Activated CD4-positive, alpha-beta T cell treated with anti-CD3 and anti-CD28 coated beads for 48 hours (primary cell): ENCODE measurements around the gene STK16.

Experiments
- DNase-seq: peaks from one replicate; pipeline ENCODE4 v3.0.0-alpha.2; 2020

The STK16 gene

DNA sequence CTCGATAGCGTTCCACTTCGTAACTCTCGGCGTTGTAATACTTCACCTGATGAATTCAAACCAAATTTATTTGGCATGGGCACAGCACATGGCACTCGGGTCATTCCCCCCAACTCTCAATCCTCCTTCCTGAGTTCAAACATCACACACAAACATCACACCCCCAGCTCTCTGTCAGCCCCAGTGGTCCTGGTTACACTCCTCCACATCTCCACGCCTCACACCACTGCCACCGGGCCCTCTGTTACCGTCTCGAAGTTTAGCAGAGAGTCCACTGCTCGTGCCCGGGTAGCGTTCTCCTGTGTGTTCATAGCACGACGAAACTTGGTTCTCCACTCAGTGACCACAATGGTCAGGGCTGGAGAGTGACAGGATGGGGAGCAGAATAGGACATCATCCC lies 31.1 kb upstream of the STK16 start:
- no peak for DNase-seq

DNA sequence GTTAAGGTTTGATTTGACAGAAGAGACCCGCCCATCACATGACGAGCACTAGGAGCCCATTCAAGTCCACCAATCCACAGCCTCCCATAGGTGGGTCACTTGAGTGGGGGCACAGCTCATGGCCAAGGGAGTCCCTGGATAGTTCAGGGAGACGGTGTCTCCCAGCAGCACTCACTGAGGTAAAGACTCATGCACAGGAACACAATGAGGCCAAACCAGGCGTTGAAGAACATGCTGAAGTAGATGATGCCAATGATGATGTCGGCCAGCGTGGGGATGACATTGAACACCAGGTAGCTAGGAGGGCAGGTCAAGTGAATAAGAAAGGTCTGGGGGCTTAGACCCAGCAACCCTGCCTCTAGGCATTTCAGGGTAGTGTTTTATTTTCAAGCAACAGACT lies 30.5 kb upstream of the STK16 start:
- no peak for DNase-seq

DNA sequence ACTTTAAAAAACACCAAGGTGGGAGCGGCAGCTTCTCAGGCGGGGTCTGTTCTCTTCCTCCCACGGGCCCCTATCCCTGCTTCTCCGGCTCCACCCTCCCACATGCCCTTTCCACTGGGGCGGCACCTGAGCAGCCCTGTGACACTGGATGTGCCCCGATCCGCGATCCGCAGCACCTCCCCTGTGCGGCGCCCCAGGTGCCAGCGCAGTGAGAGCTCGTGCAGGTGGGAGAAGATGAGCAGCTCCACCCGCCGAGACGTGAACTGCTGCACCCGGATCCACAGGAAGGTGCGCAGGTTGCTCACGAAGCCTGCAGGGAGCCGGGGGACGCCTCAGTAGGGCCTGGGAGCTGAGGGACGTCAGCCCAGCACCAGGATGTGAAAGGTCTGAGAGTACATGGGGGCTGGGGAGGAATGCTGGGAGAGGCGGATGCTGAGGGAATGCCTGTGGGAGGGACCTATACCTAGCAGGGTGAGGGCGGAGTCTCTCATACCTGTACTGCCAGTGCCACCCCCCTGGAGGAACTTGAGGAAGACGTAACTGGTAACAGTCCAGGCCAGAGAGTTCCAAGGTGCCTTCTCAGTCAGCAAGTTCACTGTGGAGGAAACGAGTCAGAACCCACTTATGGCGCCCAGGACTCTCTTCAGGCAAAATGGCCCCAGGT lies 29.3 kb upstream of the STK16 start:
- DNase-seq, result no peak

DNA sequence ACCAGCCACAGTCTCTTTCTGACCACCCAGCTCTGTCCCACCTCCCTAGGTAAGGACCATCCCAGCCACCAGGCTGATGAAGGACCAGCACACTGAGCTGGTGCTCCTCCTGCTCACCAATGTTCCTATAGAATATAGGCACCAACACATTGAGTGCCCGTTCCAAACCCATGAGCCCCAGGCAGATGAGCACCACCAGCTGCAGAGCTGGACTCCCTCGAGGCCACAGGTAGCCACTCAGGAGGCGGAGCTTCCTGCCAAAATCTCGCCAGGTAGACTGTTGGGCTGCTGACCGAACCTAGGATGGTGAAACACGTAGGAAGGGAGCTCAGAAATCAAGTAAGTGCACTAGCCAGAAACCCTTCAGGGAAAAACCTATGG lies 28.8 kb upstream of the STK16 start:
- no peak for DNase-seq

DNA sequence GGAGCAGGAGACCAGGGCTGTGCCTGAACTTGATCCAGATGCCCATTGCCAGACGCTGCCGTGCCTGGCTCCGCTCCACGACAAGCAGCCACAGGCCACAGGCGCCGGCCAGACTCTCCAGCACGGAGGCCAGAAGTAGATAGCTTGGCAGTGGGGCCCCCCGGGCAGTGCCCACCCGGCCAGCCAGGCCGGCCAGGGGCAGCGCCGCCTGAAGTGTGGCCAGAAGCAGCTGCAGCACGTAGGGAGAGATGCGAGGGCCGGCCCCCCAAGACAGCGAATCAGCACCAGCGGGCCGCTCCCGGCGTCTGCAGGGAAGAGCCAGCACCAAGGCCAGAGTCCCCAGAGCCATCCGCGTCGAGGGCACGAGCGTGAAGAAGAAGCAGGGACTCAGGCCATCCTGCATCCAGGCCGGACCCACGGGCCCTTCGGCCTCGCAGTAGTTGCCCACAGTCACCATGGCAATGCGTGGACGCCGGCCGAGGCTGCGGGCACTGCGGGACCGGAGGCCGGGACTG lies 27.0 kb upstream of the STK16 start:
- peak; percentile 42 for DNase-seq

DNA sequence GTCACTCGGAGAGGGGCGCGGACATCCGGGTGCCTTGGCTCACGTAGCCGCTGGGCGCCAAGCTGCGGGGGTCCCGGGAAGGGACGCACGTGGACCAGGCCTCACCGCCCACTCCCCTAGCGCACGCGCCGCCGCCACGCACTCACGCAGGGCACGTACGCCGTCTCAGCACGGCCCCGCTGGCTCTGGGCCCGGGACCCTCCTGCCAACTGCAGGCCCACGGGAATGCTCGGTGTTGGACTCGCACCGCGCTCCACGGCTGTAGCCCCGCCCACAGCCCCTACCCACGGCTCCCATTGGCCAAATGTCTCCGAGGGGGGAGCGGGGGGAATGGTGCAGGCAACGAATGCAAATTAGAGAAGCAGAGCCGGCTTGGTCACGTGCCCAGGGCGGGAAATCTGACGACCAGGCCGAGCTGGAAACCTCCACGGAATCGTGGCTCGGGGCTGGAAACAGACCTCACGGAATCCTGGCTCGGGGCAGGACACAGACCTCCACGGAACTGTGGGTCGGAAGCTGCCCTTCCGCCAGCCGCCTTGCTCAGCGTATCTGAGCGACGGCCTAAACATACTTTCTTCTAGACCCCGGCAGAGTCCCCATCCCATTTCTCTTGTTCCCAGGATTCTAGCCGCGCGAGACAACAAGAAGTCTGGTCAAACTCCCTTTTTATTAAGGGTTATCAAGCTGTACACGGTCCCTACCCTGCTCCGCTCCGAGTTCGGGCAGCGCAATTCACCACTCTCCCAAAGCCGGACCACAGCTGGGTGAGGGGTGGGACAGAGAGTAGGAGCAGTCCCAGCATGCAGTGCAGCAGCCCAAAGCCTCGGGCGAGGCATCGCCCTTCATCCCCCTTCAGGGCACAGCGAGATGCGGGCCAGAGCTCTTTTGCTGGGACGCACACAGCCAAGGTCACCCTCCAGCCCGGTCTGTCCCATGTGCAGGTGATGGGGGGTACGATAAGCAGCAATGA lies 26.3 kb upstream of the STK16 start, which contains the start of gene ABCB6:
Gene ABCB6 (minus strand): TSS at position 227 of the 970 bp plus-strand sequence. CDS start 285 bp downstream, outside the sequence.
- DNase-seq, result peak; percentile 94

DNA sequence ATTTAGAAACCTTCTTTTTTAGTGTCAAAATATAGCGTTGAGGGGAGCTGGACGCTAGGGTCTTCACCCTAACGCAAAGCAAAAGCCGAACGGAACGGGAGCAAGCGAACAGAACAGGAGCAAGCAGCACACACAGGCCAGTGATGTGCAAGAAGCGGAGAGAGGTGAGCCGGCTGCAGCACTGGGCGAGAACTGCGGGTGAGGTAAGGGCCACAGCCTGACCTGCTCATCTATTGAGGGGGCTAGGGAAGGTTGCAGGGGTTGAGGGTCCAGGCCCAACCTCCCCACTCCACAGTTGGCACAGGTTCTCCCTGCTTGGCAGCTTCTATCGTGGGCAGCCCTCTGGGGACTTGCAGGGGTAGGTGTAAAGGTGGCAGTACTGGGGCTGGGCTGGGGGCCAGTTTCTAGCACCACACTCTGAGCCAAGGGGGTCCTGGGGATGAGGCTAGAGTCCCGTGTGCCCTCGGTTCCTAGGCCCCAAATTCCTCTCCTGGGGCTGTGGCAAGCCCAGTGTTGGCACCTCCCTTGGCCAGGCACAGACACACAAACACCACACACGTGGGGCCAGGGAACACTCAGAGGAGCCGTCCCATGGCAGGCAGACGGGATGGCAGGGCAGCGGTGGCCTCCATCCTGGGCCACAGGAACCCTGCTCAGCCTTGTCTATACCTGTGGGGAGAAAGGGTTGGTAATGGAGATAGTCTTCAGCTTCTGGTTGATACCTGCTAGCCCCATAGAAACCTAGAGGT lies 25.3 kb upstream of the STK16 start:
- DNase-seq, result no peak

DNA sequence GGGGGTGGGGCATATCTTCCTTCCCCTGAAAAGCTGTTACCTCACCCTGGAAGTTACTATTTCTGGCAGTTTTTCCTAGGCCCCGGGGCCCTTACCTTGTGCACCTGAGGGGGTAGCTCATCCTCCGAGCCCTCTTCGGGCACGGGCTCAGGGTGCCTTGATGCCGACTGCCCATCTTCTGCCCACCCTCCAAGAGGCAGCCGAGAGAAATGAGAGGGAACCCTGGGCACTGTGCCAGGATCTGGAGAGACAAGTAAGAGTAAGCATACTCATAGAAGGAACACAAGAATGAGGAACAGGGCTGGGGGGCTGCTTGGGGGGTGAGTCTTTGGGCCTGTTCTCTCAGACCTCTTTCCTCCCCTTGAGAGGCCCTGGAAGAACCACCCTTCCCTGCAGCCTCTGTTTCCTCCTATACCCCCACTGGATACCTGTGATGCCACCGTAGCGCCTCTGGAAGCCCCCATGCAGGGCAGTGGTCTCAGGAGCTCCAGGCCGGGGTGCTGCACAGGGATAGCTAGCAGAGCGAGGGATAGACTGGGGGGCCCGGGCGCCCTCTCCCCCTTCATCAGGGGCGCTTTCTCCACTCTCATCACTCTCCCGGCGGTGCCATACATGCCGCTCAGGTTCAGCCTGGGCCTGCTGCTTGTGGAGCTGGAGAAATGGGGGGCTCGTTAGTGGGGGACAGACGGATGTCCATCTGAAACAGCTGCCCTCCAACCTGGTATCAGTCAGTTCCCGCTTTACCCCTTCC lies 24.5 kb upstream of the STK16 start:
- no peak for DNase-seq

DNA sequence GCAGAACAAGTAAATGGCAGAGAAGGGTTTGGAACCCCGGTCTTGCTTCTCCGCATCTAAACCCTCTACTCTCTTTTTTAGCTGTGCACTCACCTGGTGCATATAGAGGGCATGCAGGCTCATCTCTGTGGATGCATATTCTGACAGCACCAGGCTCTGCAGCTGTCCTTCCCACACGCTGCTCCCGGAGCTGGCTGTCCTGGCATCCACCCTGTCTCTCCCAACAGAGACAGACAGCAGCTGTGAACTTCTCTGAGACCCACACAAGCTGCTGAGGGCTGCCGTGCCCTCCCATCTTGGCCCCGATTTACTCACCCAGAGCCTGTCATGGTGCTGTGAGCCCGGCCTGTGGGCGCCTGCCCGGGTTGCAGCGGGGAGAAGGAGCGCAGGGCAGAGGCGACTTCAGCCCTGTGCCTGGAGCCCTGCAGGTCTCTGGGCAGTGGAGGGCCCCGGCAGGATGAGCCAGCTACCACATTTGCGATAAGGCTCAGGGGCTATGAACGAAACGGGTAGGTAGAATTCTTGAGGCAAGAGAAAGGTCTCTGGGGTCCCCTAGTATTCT lies 23.2 kb upstream of the STK16 start:
- no peak for DNase-seq

DNA sequence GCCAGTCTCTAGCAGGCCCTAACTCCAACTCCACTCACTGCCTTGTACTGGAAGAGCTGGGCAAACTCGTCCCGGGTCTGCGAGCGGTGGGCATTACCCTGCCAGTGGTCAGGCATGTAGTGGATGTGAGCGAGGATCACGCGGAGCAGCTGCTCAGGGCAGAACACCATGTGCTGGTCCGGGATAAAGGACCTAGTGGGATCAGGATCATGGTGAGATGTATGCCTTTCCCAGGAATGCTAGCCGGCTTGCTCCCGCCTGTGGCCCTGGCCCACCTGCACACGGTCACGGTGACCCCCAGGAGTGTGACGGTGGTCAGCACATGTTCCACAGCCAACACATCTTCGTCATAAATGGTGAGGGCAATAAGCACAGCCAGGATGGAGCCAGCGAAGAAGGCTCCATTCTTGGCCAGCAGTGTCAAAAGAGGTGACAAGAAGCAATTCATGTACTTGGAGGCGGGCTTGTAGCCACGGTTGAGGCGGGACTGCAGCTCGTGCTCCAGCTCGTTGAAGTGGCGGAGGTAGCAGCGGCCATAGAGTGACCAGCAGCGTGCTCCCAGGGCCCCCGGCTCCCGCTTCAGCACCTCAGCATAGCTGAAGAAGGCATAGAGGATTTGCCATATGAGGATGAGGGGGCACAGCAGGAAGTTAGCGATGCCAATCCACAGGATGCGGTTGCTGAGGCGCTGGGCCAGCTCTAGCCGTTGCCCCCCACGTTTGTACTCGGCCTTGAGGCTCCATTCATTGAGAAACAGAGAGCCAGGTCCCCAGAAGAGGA lies 21.3 kb upstream of the STK16 start:
- no peak for DNase-seq

DNA sequence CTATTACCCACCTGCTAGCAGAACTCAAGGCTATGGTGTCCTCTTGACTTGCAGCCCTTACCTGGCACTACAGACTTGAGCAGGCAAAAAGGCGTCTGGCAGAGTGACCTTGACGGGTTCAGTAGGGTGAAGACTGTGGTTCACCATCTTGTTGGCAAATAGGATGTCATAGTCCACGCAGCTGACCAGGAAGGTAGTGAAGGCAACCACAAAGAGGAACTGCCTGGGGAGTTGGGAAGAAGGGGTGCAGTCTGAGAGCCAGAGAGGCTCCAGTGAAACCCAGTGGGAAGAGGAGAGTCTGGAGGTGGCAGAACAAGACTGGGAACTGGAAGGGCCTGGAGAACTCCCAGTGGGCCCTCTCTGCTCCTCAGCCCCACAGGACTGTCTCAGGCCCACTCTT lies 19.9 kb upstream of the STK16 start:
- no peak for DNase-seq

DNA sequence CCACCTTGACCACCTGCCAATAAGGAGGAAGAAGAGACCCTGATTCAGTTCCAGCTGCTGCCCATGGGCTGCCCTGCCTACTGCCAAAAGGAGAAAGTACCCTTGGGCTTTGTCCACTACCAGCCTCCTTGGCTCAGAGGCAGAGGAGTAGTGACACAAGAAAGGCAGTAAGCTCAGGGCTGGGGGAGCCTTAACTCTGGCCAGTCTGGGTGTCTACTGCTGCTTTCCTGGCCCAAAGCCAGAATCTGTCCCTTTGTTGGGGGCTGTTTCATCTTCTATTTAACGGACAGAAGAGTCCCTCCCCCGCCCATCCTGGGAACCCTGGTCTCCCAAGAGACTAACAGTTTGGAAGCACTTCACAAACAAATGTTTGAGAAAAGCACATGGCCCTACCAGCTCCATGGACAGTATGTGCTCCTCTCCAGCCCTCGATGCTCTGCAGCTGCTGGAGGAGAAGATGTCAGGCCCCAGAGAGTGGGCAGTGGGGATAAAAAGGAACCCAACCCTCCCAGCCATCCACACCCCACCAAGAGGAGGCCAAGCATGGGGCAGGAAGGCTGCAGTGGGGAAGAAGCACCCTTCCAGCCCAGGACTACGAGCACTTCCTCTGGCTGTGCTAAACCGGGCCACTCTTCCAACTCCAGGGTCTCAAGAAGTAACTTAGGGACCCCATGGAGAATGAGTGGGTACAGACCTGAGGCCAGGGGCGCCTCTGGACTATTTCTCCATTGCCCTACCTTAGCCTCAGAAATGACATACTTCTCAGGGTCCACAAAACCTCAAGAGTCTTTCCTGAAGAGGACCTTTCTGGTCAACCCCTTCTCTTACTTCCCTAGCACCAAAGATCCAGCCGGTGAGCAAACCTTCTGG lies 17.0 kb upstream of the STK16 start:
- DNase-seq, result no peak

DNA sequence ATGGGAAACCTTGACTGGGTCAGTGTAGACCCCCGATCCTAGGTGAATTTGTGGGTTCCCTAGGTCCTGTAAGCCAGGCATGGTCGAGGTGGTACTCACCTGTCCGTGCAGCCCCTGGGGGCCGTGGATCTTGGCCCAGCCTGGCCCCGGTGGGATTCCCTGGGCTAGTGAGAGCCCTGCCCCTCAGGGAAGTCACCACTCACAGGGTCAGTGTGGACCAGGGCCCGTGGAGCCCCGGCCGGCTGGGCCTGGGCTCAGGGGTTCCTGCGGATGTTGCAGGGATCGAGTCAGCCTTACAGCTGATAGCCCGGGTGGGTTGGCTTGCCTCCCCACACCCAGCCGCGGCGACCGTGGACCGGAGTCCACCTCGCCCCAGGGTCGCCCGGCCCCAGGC lies 16.4 kb upstream of the STK16 start:
- no peak for DNase-seq

DNA sequence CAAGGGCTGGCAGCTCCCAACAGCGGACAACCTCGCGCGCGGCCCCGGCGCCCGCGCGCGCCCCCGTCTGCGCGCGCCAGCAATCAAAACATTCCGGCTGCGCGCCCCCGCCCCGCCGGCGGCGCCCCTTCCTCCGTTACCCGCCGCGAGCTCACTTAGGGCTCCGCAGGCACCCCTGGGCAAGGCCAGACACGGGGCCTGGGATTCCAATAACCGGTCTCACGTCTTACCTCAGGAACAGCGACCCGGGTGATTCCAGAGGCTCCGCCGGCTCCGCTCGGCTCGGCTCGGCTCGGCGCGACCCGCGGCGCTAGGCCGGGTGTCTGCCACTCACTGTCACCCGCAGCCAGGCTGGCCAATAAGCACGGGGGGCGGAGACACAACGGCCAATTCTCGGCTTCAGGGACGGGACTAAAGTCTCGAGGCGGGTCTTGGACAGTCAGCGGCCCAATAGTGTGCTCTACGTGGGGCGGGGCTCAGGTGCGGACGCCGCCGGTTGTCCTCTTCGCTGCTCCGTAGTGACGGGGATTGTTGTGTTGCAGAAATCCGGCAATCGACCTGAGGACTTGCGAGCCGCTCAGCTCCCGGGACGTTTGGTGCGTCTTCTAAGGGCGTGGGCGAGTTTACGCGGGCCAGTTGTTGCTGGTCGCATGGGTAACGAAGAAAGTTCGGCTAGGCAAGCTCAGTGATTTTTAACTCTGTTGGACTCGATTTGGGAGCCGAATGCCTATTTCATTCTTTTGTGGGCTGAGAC lies 15.8 kb upstream of the STK16 start, which contains the start of the genes ANKZF1 and ATG9A:
Gene ANKZF1 (plus strand): TSS at position 502 of the 754 bp plus-strand sequence. CDS start 452 bp downstream, outside the sequence.
Gene ATG9A (minus strand): TSS at position 332 of the 754 bp plus-strand sequence. CDS start 1,612 bp downstream, outside the sequence.
- DNase-seq, result peak; percentile 99

DNA sequence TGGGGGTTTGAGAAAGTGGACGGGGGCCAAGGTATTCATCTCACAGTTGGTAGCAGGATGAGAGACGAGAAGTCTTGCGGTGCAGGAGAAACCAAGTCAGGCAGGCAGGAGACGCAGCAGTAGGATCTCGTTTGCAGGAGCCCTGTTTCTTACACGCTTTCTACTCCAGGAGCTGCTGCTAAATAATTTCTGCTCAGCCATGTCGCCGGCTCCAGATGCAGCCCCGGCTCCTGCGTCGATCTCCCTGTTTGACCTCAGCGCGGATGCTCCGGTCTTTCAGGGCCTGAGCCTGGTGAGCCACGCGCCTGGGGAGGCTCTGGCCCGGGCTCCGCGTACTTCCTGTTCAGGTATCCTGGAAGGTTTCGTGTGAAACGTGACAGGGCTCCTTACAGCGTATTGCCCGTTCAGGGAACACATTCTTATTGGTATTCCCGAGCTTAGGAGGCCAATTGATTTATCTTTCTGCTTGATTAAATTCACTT lies 15.2 kb upstream of the STK16 start:
- peak; percentile 78 for DNase-seq

DNA sequence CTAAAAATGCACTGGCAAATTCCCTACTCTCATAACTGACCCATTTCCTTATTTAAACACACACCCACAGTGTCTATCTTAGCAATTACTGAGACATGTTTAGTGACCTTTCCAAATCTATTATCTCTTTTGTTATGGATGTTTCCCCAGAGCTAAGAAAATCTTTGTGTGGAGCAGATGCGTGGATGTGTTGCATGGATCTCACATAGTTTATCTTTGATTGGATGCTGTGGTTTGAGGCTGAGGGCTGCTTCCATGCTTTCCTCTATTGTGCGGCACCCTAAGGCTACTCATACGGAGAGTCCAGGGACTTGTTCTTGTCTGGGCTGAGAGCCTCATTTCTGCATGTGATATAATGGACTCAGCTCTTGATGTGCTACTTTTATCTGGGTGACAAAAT lies 10.9 kb upstream of the STK16 start:
- DNase-seq, result no peak

DNA sequence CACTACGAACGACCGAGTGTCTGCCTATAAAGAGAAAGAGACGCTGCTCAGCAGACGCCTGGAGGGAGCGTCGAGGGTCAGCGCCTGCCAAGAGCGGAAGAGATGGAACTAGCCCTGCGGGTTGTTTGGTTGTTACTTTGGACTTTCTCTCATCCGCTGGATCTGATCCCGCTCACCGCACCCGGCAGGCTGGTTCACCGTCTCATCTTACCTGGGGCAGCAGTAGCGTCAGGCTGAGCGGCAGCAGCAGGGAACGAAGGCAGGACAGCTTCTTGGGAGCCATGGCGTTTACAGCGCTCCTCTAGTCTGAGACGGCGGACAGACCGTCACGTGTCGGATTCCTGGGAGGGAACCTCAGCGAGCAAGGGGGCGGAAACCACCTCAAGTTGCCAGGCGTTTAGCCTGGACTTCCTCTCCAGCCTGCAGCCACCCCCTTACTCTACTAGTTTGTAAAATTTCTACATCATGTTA lies 2.0 kb upstream of the STK16 start:
- DNase-seq, result no peak

DNA sequence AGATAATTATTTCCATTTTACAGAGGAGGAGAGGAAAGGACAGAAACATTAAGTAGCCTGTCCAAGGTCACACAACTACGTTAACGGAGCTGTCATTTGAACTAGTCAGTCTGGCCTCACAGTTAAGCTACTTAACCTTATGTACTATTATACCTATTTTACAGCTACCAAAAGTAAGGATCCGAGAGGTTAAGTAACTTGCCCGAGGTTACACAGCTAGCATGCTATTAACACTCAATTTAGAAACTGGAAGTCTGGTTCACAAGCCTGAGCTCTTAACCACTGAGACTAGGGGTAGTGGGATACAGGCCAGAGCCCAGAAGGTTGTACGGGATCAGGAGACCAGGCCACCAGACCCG lies 511 bp upstream of the STK16 start:
- DNase-seq, result no peak

DNA sequence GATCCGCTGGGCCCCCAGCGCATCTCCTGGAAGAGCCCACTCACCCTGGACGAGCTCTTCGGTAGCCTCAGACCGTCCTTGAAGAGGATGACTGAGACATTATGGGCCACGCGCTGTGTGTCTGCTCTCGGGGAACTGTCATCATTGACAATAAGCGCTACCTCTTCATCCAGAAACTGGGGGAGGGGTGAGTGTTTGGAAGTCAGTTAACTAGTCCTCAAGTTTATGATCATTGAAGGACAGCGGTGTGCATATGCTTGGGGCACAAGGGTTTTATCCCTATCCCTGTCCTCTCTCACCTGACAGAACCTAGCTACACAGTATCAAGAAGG lies 586 bp downstream of the STK16 start:
- peak; percentile 40 for DNase-seq
